T-helper 2 cell (primary cell): ENCODE results near the gene DOCK10.
"Not testable (repeated sequence)": the region's sequence is repeated elsewhere in the genome, so short reads cannot be mapped to it uniquely, and the experiment has no call there.

Experiments used
- DNase-seq, 5 experiments: peaks; one replicate each; pipeline versions ENCODE4 v3.0.0 to v3.0.0-alpha.2; 2012 to 2022

Gene DOCK10

DNA sequence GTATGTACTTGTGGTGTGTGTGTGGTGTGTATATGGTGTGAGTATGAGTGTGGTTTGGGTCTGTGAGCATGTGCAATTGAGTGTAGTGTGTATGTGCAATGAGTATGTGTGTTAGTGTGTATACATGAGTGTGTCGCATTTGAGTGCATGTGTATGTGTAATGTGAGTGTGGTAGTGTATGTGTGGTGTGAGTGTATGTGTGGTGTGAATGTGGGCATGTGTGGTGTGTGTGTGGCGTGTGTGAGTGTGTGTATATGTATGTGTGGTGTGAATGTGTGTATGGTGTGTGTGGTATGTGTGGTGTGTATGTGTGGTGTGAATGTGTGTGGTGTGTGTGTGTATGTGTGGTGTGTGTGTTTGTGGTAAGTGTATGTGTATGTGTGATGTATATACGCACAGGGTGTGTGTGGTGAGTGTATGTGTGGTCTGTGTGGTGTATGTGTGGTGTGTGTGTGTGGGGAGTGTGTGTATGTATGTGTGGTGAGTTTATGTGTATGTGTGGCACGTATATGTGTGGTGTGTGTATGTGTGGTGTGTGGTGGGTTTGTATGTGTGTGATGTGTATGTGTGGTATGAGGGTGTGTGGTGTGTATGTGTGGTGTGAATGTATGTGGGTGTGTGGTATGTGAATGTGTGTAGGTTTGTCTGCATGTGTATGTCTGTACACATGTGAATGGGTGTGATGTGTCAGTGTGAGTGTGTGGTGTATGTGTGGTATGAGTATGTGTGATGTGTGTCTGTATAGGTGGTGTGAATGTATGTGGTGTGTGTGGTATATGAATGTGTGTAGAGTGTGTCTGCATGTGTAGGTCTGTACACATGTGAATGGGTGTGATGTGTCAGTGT, 123.4 kb downstream of the DOCK10 start:
- DNase-seq = peak in 1 of 5 experiments; percentile 53

DNA sequence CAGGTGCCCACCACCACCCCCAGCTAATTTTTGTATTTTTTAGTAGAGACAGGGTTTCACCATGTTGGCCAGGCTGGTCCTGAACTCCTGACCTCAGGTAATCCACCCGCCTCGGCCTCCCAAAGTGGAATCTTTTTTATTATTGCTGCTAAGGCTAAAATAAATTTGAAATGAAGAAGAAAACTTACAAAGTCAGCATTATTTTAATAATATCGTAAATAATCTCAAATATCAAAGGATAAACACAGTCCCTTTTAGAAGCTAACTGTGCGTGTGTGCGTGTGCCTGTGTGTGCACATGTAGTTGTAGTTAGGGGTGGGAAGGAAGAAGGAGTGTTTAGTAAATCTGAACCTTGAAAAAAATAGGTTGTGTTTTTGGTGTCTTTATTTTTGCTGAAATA, 125.0 kb downstream of the DOCK10 start:
- not testable (repeated sequence) for DNase-seq

DNA sequence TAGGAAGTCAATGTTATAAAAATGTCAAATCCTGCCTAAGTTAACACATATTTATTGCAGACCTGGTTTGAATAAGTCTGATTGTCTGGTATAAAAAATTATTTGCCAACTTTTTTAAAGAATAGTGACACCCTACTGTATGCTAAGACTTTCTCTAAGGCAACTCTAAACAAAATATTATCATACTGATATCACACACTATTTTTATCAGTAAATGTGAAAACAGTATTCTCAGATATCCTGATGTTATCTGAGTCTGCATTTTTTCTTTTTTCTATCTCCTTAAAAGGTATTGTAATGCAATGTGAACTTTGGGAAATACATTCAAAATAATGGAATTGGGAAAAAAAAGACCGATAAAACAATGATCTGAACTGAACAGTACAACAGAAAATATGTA, 127.1 kb downstream of the DOCK10 start:
- no peak for DNase-seq

DNA sequence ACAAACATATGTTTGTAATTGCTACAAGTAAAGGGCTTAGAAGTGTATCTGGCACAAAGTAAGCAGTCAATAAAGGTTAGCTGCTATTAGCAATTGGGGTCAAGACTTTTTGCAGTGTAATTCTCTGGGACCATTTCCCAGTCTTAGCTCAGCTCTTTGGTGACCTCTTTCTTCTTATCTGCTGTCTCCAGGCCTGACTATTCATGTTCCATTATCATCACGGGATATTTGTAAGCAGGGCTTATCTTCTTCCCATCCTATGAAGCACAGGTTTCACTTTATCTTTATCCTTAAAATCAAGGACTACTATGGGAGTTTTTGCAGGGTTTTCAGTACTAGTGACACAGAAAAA, 131.7 kb downstream of the DOCK10 start:
- DNase-seq = no peak

GRCh38 chr2:224909885-224910573, 132.2 kb downstream of the DOCK10 start:
- DNase-seq = peak in 2 of 5 experiments; percentile 41 to 51

DNA sequence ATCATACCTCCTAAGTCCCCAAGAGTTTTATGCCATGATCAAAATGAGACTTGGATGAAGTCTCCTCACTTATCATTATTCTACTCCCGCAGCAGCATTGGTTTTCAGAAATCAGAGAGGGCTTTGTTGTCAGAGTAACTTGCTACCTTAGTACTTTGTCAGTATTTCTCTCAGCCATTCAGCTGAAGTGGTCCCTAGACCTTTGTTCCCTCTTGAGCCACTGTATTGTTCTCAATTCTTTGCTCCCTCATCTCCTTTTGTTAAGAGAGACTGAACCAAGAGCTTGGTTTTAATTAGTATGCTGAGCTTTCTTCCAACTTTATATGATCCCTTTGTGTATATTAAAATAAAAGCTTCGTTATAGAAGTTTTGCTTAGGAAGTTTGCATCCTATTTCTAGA, 133.4 kb downstream of the DOCK10 start:
- no peak for DNase-seq

GRCh38 chr2:224904381-224904780, 137.9 kb downstream of the DOCK10 start:
- DNase-seq = no peak

DNA sequence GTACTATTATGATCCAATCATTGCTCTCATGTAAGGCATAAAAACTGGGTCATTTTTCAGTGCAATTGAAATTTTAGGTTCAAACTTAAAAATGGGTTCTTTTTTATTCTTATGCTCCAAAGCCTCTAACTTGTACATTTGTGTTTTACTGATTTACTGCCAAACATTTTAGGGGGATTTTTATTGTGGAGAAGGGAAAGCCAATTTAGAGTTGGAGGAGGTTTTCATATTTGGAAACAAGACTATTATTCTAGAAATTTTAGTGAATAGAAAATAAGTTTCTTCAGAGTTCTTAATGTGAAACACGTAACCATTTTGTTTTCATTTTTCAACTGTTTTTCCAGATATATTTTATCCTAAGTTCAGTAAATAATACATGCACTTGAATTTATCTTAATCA, 138.6 kb downstream of the DOCK10 start:
- no peak for DNase-seq

DNA sequence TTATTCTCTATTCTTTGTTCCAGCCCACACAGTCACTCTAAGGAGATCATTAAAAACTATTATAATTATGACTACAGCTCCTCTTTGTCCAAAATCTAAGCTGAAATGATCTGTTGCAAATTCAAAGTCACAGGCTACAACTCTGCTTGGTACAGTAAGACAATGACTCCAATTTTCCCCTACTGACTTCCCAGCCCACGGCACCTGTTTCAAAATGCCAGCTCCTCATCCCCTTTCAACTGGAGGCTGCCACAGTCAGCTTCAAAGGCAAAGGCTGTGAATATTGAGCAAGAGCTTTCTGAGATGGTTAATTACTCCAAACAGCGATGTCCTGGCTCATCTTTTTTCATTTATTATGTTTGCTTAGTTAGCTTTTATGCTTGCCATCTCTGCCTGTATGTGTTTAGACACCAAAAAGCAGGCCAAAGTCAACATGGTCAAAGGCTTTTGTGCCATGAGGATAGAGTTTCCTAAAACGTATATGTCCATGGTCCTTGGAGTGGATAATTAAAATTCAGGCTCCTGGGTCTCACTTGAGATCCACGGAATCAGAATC, 141.1 kb downstream of the DOCK10 start:
- DNase-seq = no peak

DNA sequence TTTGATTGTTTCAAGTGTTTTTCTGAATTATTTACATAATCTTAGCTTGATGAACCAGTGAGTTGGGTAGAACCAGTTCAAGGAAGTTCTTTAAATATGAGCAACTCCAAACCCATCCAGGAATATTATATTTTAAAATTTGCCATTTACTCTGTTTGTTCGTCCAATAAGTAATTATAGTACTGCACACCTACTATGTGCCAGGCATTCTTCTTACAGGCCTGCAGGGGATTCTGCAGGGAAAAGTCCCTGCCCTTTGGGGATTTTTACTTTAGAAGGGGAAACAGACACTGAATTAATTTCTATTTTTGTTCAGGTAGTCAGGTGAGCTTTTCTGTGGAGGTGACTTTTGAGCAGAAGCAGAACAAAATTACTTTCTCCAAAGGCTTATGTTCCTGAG, 146.9 kb downstream of the DOCK10 start:
- DNase-seq = no peak

GRCh38 chr2:224894356-224894755, 147.9 kb downstream of the DOCK10 start:
- DNase-seq = peak in 1 of 5 experiments; percentile 50

DNA sequence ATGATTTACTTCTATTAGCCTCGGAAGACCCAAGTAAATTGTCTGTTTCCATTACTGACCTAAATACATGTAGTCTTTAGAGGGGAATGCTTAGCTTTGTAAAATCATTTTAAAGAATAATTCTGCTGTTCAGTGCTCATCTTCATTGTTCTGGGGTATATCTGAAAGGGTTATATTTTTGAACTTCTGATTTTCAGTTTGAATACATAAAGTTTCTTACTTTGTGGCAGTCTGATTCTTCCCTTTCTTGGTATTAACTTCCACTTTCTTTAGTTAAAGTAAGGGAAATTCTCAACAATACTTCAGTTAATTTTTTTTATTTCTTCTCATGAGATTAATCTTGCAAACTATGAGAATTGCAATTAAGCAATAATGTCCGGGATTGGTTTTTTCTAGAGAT, 148.4 kb downstream of the DOCK10 start:
- DNase-seq = no peak

DNA sequence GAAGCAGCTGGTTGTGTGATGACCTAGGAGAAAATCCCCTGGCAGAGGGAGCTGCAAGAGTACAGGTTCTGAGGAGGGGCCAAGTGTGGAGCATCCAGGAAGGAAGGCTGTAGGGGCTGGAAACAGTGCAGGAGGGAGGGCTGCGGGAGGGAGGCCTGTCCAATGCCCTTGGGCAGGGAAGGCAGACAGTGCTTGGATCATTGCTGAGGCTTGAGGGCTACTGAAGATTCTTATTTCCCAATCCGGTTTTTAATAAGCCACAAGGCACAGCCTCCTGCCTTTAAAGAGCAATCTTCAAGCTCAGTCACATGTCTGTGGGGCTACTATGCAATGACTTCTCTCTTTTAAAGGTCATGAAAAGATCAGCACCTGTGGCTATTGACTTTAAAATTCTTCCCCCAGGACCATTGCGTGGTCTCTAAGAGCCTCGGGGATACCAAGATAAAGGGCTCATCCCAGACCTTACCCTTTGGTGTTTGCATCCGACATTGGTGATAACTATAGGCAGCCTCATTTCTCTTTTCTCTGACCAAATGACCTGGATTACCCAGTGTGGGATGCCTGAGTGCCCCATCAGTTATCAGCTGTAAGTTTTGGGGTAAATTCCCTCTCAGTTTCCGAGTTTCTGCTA, 149.6 kb downstream of the DOCK10 start:
- no peak for DNase-seq

GRCh38 chr2:224890372-224890771, 151.9 kb downstream of the DOCK10 start:
- DNase-seq = no peak

GRCh38 chr2:224887141-224887540, 155.1 kb downstream of the DOCK10 start:
- DNase-seq = peak in 1 of 5 experiments; percentile 42

GRCh38 chr2:224885836-224886547, 156.3 kb downstream of the DOCK10 start:
- DNase-seq = peak in 1 of 5 experiments; percentile 84

- DNase-seq = no peak
These were observed 157.0 kb downstream of the DOCK10 start for GRCh38 chr2:224885291-224885690.

GRCh38 chr2:224884188-224884587, 158.1 kb downstream of the DOCK10 start:
- no peak for DNase-seq

DNA sequence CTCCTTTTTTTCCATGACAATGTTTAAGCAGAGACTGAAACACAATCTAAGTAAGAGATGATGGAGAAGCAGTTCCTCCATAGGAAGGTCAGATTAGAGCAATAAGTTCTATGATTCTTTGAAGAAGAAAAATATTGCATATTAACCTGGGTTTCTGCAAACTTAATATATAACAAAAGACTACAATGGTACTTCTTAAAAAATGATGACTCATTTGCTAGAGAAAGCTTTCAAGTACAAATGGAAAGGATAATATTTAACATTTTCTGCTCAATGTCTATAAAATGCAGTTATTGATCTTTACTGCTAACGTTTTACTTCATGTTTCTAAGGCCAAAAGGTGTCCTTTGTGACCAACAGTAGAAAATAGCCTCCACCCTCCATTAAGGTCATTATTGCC, 158.6 kb downstream of the DOCK10 start:
- DNase-seq = no peak

GRCh38 chr2:224883172-224883516, 159.1 kb downstream of the DOCK10 start:
- DNase-seq = no peak

DNA sequence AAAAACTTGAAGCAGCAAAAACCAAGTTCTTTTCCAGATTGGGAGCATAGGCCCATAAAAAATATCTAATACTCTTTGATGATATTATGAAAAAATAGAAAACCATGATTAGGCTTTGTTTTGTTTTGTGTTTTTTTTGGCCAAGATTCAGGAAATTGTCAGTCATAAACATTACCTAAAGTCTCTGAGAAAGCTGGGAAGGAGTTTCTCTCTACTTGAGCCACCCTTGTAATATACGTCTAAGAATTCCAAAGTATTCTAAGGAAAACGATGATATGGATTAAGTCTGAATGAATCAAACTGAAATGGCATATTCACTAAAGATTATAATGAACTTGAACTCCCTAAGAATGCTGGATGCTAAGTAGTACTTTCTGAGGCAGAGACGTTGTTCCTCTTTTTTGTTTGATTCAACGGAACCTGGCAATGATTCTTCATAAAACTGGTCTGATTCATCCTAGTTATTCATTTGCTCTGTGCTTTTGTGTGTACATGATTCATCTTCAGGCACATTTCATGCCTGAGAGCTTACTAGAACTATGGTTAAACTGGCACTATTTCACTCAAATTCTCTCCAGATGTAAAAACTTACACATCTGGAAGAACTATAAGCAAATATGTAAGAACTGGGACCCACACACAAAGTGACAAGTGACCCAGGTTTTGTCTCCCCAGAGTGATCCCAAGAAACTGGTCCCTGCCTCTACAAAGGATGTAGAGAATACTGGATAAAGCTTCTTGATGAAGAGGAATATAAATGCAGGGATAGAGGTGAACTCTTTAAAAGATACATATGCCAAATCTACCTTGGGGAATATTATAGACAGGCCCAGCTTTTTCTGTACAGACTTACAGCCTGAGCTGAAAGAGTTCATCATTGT, 159.7 kb downstream of the DOCK10 start:
- no peak for DNase-seq

- DNase-seq = no peak
These were observed 160.4 kb downstream of the DOCK10 start for GRCh38 chr2:224881846-224882245.
